Ramos (cell line): Measurements from ENCODE around the gene LITAF.

Source experiments
- in situ Hi-C: fragments of 300-500 bp; cut with MboI; formaldehyde crosslinking; loops from one replicate; pipeline ENCODE4 v1.14.3; 2022; ENCODE audit warnings: low sequenced_read_pairs; ENCODE audit not compliant: unreplicated experiment

LITAF gene

DNA sequence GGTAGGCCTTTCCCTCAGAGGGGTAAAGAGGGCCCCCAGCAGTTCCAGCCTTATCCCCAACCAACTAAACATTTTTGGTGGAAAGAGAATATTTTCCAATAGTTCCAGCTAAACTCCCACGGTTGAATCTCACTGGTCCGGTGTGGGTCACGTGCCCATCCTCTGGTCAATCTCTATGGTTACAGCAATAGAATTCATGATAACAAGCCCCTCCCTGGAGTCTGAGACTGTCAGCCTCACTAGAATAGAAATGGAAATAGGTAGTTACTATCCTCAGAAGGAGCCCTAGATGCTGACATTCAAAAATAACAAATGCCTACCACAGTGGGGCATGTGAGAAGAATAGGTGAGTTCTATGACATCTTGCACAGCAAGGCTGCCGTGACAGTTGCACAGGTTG lies 37.5 kb upstream of the LITAF start:
- in situ Hi-C loops: loop anchor here (10.0 to 25.0 kb wide), 2 partner anchors 319 to 688 kb away; no protein-coding TSS in a partner anchor

DNA sequence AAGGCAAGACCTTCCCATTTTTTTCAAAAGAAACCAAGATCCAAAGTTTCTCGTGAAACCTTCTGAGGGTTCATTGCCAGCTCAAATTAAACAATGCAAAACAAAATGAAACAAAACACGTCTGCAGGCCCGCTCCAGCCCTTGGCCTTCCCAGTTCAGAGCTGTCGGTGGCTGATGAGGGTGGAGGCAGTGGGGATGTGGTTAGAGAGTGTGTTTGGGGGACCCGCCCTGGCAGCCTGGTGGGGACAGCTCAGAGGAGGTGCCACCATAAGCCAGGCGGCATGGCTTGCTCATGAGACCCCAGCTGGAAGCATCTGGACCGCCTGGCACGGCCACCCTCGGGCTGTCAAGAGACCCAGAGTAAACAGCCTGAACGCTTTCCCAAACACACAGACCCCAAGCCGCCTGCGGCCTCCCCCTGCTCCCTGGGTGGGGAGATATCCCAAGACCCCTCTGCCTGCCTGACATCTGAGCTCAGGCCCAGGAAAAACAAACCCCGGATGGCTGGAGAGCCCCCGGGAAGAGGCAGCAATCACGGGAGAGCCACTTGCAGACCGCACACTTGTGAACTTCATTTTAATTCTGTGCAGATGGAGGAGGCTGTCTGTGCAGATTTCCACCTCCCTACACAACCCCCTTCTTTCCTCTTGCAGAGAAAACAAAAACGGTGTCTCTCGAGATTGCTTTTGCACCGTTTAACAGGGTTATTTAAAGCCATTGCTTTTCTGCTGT lies 35.4 kb upstream of the LITAF start:
- in situ Hi-C loops: loop anchor here (10.0 to 25.0 kb wide), 2 partner anchors 317 to 690 kb away; no protein-coding TSS in a partner anchor

DNA sequence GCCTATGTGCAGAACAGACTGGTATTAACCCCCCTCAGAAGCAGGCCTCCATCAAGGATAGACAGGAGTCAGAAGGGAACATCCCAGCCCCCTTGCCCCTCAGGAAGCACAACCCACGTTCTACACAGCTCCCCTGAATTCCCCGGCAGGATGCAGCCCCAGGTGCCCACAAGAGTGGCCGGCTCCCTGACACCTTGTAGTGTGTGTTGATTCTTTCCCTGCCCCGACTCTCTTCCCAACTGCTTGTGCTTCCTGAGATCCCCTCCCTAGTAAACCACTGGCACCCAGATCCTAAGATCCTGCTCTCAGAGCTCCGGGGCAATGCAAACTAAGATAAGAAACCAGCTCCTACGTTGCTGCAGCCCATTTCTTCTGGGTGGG lies 34.8 kb upstream of the LITAF start:
- in situ Hi-C loops: loop anchor here (10.0 to 25.0 kb wide), 2 partner anchors 317 to 691 kb away; no protein-coding TSS in a partner anchor

DNA sequence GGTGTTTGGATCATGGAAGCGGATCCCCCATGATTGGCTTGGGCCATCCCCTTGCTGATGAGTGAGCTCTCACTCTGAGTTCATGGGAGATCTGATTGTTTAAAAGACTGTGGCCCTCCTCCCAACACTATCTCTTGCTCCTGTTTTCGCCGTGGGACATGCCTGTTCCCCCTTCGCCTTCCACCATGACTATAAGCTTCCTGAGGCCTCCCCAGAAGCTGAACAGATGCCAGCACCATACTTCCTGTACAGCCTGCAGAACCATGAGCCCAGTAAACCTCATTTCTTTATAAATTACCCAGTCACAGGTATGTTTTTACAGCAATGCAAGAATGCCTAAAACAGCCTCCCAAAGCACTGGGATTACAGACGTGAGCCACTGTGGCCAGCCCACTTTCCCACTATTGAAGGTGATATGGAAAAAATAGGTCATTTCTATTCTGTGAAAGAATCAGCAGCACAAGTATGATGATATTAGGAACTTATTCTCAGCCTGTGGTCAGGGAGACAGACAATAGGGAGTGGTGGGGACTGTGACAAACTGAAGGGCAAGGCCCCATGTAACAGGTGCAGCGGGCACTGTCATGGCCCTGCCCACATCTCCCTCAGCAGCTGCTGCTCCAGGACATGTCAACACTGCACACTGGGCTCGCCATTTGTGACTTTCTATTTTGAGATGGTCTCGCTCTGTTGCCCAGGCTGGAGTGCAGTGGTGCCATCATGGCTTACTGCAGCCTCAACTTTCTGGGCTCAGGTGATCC lies 33.7 kb upstream of the LITAF start:
- in situ Hi-C loops: loop anchor here (10.0 to 25.0 kb wide), 2 partner anchors 316 to 692 kb away; no protein-coding TSS in a partner anchor

DNA sequence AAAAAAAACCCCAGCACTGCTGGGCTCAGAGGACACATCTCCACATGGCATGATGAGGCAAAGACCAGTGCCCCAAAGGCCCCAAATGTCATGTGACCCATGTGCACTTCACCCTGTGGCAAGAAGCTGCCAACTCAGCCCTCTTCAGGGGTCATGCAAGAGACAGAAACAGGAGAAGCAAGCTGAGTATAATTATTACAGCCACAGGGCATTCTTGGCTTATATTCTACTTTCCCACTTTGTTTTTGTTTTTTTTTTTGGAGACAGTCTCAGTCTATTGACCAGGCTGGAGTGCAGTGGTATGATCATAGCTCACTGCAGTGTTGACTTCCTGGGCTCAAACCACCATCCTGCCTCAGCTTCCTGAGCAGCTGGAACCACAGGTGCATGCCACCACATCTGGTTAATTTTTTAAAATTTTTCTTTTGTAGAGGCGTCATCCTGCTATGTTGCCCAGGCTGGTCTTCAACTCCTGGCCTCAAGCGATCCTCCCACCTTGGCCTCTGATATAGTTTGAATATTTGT lies 32.7 kb upstream of the LITAF start:
- in situ Hi-C loops: loop anchor here (25.0 kb wide), 1 partner anchor 693 kb away; no protein-coding TSS in a partner anchor

DNA sequence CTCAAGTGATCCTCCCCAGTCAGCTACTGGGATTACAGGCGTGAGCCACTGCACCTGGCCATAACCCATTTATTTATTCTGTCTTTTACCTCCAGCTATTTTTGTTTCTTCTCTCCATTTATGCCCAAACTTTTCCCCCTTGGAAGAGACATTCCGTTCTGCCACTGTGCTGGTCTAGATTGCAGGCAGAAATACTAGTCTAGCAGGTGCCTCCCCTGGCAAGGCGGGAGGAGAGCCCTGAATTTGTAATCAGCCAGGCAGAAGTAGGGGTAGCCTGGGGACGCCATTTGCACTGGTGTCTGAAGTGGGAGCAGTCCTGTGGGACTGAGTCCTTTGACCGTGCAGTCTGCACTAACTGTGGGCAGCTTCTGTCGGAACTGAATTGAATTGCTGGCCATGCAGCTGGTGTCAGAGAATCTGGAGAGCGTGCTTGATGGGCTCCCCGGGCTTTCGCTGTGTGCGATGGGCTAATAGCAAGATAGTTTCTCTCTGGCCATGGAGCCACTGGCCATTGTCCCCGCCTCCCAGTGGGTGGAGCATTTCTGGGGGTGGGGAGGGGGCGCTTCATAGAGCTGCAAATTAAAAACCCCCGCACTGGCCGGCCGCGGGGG lies 31.5 kb upstream of the LITAF start:
- in situ Hi-C loops: loop anchor here (25.0 kb wide), 1 partner anchor 694 kb away; no protein-coding TSS in a partner anchor

DNA sequence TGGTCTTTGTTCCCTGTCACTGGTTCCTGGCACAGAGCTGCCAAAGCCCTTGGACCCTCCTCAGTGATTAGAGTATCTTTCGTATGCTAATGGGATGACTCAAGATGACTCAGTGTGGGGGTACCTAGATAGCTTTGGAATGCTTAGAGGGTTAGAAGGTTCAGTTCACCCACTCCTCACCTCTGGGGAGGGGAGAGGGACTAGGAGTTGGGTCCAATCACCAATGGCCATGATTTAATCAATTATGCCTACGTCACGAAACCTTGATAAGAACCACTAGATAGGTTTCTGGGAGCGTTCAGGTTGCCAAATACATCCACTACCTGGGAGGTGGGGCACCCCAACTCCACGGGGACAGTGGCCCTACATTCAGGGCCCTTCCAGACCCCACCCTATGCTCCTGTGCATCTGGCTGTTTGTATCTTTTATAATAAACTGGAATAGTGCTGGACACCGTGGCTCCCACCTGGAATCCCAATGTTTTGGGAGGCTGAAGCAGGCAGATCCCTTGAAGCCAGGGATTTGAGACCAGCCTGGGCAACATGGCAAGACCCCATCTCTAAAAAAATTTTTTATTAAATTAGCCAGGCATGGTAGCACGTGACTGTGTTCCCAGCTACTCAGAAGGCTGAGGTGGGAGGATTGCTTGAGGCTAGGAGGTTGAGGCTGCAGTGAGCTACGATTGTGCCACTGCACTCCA lies 29.2 kb upstream of the LITAF start:
- in situ Hi-C loops: loop anchor here (25.0 kb wide), 1 partner anchor 696 kb away; no protein-coding TSS in a partner anchor

DNA sequence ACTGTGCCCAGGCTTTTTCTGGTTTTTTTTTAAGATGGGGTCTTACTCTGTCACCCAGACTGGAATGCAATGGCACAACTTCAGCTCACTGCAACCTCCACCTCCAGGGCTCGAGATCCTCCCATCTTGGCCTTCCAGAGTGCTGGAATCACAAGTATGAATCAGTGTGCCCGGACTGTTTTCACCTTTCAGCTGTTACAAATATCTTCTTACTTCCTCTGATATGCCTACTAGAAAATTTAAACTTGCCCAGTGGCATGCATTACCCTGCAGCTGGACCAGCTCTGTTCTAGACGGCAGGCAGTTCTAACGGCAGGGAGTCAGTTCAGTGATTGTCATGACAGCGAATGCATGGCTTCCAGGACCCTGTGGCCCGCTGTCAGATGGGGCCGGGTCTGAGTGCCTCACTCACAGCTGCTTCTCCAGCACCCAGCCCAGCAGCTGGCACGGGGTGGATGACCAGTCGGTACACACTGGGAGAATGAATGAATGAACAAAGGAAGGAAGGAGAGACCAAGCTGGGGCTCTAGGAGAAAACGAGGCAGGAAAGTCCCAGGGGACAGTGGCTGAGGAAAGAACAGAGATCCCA lies 28.0 kb upstream of the LITAF start:
- in situ Hi-C loops: loop anchor here (25.0 kb wide), 1 partner anchor 698 kb away; no protein-coding TSS in a partner anchor

DNA sequence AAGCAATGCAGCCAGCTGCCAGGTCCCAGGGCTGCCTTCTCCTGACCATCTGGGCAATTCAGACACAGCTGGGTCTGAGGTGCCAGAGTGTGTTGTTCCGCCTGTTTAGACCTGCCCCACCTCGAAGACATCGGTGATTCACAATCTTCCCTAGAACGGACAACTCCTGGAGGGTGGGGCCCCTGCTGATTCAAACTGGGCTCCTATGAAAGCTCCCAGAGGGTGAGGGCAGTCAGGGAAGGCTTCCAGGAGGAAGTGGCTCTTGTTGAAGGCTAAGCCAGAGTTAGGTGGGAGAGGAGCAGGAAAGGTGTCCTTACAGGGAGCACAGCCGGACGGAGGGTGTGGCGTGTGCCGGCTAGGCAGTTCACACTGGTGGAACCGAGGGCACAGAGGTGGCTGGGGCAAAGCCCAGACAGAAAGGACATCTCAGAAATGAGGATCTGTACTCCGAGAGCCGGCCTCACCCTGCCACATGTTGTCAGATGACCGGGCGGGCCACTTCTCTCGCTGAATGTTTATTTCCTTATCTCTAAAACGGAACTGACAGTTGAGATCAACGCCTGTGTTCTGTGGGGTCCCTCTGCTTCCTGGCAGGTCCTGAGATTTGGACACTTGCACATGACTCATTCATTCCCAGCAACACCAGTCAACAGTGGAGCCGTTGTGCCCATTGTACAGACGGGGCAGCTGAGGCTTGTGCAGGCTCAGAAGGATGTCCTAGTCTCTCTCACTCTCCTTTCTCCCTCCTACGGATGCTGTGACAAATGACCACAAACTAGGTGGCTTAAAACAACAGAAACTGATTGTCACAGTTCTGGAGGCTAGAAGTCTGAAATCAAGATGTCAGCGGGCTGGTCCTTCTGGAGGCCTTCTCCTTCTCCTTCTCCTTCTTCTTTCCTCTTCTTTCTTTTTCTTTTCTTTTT lies 26.9 kb upstream of the LITAF start:
- in situ Hi-C loops: loop anchor here (25.0 kb wide), 1 partner anchor 699 kb away; no protein-coding TSS in a partner anchor

DNA sequence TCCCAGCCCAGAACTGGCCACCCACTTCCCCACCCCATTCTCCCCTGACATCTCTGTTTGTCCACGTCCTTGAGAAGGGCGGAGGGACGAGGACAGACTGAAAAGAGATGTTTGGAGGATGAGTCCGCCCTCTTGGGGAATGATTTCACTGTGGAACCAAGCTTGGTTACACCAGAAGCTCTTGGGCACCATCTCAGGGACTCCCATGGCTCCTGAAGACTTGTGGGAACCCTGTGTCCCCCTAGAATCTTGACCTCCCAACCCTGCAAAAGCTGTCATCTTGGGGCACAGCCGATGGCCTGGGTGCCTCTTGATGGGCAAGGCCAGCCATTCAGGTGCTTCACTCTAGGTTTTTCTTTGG lies 25.9 kb upstream of the LITAF start:
- in situ Hi-C loops: loop anchor here (25.0 kb wide), 1 partner anchor 700 kb away; no protein-coding TSS in a partner anchor

DNA sequence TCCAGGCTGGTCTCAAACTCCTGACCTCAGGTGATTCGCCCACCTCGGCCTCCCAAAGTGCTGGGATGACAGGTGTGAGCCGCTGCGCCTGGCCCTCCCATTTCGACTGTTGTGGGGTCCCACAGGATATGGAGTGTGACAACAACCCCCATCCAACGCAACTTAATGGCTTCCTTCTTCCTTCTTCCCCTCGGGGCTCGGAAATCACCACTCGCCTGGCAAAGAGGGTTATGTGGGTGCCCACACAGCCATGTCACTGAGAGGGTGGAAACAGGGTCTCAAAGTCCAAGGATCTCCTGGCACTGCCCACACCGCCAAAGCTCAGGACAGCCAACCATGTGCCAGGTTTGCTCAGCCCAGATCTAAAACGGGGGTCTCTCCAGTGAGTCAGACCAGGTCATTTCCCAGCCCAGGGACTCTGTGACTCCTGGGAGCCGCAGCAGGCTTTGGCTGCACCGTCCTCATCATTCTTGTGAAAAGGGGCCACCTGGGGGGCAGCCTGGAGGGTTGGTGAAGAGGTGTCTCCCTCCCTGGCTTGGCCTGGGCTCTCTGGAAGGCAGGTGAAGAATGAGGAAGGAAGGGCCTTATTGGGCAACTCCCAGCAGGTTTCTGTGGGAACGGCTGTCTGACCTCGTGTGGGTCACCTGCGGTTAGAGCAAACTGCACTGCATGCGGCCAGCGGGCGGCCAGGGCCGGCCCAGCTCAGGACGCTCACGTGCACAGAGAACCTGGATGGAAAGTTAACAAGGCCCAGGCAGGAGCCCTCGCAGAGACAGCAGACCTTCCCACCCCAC lies 25.3 kb upstream of the LITAF start:
- in situ Hi-C loops: loop anchor here (25.0 kb wide), 1 partner anchor 700 kb away; no protein-coding TSS in a partner anchor

DNA sequence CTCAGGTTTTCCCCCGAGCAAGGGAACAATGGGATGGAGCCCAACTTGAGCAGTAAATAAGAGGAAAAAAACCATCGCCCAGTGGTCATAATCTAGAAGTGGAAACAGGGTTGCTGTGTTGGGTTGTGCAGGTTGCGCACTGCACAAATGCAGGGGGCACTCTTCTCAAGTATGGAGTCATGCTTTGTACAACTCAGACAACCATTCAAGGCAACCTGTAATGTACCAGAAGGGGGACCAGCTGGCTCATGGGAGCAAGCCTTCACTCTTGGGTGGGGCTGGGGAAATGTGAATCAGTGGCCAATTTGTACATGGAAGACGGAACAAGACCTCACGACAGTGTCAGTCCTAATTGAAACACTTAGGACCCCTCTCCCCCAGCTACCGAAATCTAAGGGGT lies 23.9 kb upstream of the LITAF start:
- in situ Hi-C loops: loop anchor here (25.0 kb wide), 1 partner anchor 702 kb away; no protein-coding TSS in a partner anchor

DNA sequence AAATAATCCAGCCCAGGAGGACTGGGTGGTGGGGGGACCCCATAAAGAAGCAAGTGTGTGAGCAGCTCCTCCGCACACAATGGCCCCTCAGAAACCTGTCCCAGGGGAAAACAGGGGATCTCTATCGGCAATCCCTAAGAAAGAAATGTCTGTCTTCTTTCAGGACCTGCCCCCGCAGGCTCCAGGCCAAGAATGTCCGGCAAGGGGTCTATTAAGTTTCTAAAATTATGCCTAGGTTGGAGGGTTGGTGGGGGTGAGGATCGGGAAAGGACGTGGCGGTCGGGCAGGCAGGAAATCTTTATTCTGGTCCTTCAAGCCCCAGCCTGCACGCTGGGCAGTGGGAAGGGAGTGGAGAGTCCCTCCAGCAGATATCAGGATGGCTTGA lies 23.4 kb upstream of the LITAF start:
- in situ Hi-C loops: loop anchor here (25.0 kb wide), 1 partner anchor 702 kb away; no protein-coding TSS in a partner anchor

DNA sequence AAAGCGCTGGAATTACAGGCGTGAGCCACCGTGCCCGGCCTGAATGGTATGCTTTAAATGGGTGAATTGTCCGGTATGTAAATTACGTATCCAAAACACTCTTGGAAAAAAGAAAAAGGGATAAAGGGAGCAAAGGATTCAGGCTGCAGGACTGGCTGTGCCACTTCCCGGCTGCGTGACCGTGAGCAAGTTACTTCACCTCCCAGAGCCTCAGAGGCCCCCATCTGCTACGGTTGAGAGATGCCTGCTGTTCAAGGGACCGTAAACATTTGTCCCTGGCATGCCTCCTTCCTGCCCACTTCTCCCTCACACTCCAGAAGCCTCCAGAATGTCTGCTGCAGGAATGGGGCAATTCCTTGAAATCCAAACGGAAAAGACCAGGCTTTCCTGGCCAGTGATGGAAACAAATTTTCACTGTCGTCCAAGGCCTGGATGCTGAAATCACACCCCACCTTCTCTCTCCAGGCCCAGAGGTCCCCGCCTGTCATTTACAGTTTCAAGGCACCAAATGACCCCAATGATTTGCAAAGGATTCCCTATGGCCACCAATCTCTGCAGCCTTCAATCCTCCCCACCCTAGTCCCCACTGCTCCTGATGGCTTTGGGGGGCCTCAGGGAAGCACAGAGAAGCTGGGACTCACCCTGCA lies 22.9 kb upstream of the LITAF start:
- in situ Hi-C loops: loop anchor here (25.0 kb wide), 1 partner anchor 703 kb away; no protein-coding TSS in a partner anchor

DNA sequence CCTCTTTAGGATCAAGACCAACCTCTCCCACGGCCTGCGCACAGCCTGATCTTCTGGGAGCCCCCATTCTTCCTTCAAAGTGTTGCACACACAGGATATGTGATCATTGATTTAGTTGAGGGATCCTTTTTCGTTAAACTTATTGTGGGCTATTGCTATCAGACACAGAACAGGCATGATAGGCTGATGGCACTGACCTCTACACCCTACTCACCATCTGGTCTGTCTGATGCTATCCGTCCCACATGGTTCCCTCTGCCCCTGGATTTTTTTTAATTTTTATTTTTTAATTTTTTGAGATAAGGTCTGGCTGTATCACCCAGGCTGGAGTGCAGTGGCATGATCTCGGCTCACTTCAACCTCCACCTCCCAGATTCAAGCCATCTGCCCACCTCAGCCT lies 19.2 kb upstream of the LITAF start:
- in situ Hi-C loops: loop anchor here (25.0 kb wide), 1 partner anchor 706 kb away; no protein-coding TSS in a partner anchor

DNA sequence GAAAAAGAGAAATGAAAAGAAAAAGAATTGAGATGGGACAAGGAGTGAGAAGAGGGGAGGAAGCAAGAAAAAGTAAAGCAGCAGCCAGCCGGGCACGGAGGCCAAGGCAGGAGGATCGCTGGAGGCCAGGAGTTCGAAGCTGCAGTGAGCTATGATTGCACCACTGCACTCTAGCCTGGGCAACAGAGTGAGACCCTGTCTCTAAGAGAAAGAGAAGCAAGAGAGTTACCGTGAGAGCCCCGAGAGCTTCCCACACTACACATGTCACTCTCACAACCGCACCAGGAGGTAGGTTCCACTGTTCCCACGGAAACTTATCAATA lies 18.8 kb upstream of the LITAF start:
- in situ Hi-C loops: loop anchor here (25.0 kb wide), 1 partner anchor 707 kb away; no protein-coding TSS in a partner anchor
